Fibroblast of skin of right biceps (primary cell): ENCODE data around the gene ZNF226.
A peak's percentile ranks its signal among the peaks of the same experiment; 100 is the strongest.
"Not testable (repeated sequence)": the region's sequence is repeated elsewhere in the genome, so short reads cannot be mapped to it uniquely, and the experiment has no call there.

Experiments
- DNase-seq: peaks from one replicate; pipeline ENCODE4 v3.0.0-alpha.2; 2013

Gene ZNF226

GRCh38 chr19:44164673-44165512, at the start of gene ZNF226:
ZNF226 (plus strand) TSS chr19:44165100; CDS start chr19:44170081, 4,981 bp downstream.
- peak; percentile 99 for DNase-seq

DNA sequence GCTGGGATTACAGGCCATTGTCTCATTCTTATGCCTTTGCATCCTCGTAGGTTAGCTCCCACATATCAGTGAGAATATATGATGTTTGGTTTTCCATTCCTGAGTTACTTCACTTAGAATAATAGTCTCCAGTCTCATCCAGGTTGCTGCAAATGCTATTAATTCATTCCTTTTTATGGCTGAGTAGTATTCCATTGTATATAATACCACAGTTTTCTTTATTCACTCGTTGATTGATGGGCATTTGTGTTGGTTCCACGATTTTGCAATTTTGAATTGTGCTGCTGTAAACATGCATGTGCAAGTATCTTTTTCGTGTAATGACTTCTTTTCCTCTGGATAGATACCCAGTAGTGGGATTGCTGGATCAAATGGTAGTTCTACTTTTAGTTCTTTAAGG, 43.7 kb upstream of the ZNF226 start:
- DNase-seq: not testable (repeated sequence)

DNA sequence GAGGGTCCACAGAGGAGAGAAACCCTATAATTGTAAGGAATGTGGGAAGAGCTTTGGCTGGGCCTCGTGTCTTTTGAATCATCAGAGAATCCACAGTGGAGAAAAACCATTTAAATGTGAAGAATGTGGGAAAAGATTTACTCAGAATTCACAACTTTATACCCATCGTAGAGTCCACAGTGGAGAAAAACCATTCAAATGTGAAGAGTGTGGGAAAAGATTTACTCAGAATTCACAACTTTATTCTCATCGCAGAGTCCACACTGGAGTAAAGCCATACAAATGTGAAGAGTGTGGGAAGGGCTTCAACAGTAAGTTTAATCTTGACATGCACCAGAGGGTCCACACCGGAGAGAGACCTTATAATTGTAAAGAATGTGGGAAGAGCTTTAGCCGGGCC, 32.9 kb upstream of the ZNF226 start:
- no peak for DNase-seq

GRCh38 chr19:44141191-44142058, 23.5 kb upstream of the ZNF226 start, which contains the start of gene ZNF234:
ZNF234 (plus strand) TSS chr19:44141554; CDS start chr19:44144633, 3,079 bp downstream.
- peak; percentile 83 for DNase-seq

GRCh38 chr19:44142059-44142433, 22.9 kb upstream of the ZNF226 start:
- peak; percentile 28 for DNase-seq

DNA sequence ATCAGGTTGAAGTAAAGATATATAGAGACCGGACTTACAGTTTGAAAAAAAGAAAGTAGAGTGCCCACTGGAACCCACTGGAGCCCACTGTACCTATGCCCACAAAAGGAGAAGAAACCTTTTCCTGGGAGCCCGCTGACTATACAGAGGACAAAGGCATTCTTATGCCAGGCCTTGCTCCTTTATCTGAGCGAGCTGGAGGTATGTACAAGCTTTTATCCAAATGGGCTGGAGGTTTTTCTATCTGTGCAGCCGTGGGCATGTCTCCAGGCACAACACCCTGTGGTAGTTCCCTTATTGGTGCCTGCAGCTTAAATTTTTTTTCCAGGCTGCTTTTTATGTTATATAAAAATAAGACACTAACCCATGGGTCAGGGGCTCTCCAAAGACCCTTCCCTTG, 15.1 kb upstream of the ZNF226 start:
- DNase-seq: no peak

- DNase-seq: no peak
Measured at GRCh38 chr19:44151491-44151890, 13.4 kb upstream of the ZNF226 start.

- DNase-seq: no peak
Measured at GRCh38 chr19:44156475-44156874, 8.4 kb upstream of the ZNF226 start.

DNA sequence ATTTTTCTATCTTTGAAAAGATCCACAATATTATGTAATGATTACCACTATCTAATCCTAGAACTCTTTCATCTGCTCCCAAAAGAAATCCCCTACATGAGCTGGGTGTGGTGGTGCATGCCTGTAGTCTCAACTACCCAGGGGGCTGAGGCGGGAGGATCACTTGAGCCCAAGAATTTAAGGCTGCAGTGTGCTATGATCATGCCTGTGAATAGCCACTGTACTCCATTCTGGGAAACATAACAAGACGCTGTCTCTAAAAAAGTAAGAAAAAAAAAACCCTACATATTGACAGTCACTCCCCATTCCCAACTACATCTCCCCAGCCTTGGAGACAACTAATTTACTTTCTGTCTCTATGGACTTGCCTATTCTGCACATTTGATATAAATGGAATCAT, 1.1 kb upstream of the ZNF226 start:
- DNase-seq: no peak

DNA sequence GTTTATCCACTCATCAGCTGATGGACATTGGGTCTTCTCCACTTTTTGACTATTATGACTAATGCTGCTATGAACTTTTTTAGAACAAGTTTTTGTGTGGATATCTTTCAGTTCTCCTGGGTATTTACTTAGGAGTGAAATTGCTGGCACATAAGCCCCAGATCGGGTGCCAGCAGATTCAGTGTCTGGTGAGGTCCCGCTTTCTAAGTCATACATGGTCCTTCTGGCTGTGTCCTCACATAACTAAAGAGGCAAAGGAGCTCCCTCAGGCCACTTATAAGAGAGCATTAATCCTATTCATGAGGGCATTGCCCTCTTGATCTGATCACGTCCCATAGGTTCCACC, 600 bp upstream of the ZNF226 start:
- no peak for DNase-seq

DNA sequence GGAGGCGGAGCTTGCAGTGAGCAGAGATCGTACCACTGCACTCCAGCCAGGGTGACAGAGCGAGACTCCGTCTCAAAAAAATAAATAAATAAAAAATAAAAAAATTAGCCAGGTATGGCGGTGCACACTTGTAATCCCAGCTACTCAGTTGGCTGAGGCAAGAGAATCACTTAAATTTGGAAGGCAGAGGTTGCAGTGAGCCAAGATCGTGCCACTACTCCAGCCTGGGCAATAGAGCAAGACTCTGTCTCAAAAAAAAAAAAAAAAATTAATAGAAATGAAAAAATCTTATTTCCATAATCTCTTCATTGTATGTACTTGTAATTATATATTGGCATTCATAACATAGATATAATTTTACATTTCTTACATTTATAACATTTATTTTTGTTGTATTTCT, 5.8 kb downstream of the ZNF226 start:
- not testable (repeated sequence) for DNase-seq

- peak; percentile 10 for DNase-seq
Measured at GRCh38 chr19:44176590-44176989, 11.7 kb downstream of the ZNF226 start.

- DNase-seq: no peak
Measured at GRCh38 chr19:44180968-44181367, 16.1 kb downstream of the ZNF226 start.

GRCh38 chr19:44182145-44182544, 17.2 kb downstream of the ZNF226 start:
- DNase-seq: no peak

GRCh38 chr19:44190020-44190419, 25.1 kb downstream of the ZNF226 start:
- DNase-seq: no peak

- no peak for DNase-seq
Measured at GRCh38 chr19:44192127-44192526, 27.2 kb downstream of the ZNF226 start.

DNA sequence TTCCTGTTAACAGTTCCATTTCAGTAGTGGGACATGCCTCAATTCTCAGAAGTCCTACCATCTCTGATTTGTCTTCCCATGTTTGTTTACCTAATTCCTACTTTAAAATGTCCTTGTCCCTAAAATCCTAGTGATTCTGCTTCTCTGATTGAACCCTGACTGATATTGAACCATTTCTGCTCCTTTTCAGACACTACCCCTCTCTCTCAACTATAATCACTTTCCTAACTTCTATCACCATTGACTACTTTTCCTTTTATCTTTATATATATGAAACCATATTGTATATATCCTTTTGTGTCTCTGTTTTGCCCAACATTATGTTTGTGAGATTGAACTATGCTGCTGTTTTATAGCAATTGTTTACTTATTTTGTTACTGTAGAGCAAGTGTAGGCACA, 31.9 kb downstream of the ZNF226 start:
- DNase-seq: no peak

DNA sequence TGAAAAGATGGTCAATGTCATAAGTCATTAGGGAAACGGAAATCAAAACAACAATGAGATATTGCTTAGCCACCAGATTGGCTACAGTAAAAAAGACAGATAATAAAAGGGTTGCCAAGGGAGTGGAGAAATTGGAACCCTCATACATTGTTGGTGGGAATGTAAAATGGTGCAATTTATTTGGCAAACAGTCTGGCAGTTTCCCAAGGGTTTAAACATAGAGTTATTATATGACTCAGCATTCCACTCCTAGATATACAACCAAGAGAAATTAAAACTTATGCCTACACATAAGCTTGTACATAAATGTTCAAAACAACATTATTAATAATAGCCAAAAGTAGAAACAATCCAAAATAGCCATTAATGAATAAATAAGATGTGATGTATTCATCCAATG, 37.6 kb downstream of the ZNF226 start:
- peak; percentile 7 for DNase-seq

DNA sequence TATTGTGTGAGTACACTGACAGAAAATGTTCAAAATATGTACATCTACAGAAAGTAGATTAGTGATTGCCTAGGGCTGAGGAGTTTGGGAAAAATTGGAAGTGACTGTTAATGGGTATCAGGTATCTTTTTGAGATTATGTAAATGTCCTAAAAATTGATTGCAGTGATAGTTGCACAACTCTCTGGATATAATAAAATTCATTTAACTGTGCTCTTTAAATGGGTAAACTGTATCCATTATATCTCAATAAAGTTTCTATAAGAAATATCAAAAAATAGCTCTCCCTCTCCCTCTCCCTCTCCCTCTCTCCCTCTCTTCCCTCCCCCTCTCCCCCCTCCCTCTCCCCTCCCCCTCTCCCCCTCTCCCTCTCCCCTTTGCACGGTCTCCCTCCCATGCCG, 38.1 kb downstream of the ZNF226 start:
- no peak for DNase-seq

DNA sequence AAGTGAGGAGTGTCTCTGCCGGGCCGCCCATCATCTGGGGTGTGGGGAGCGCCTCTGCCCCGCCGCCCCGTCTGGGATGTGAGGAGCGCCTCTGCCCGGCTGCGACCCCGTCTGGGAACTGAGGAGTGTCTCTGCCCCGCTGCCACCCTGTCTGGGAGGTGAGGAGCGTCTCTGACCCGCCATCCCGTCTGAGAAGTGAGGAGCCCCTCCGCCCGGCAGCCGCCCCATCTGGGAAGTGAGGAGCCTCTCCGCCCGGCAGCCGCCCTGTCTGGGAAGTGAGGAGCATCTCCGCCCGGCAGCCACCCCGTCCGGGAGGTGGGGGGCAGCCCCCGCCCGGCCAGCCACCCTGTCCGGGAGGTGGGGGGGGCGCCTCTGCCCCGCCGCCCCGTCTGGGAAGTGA, 39.0 kb downstream of the ZNF226 start:
- DNase-seq: not testable (repeated sequence)

DNA sequence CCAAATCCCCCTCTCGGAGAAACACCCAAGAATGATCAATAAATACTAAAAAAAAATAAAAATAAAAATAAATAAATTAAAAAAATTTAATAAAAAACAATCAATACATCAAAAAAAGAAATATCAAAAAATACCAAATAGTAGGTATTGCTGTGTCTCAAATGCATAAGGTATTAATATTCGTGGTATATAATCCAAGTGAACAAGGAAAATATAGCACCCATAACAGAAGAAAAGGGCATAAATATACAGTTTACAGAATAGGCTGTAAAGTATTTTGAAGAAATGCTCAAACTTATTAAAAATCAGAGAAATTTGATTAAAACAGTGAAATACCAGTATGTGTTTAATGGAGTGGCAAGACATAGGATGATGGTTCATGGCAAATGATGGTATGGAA, 39.9 kb downstream of the ZNF226 start:
- no peak for DNase-seq

DNA sequence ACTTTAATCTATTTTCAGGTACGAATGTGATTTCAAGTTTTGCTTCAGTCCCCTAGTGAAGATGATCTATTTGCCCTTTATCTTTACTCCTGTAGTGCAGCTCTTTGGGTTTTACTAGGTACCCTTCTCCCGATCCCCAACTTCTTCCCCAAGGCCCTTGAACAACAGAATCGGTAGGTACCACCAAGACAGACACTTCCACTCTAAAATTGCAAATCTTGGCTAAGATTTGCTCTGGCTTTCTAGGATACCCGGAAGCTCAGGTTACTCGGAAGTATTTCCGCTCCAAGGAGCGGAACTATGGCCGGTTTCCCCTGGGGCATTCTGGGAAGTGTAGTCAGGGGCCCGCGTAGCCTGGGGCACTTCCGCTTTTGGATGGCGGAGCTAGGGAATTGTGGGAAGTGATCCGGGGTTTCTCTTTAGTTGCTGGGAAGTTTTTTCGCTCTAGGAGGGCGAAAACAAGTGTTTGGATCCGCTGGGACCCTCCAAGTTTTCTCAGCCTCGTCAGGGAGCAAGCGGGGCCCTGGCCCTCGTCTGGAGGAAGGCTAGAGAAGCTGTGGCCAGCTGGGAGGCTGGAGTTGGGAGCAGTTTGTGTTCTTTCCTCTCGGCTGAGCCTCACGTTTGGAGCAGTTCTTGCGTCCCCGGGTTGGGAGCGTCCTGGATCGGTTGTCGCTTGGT, 42.4 kb downstream of the ZNF226 start:
- DNase-seq: peak; percentile 96

- peak; percentile 97 for DNase-seq
Measured at GRCh38 chr19:44212250-44212865, 47.5 kb downstream of the ZNF226 start, which contains the start of gene ZNF227. ZNF227 (plus strand) TSS chr19:44212532; CDS start chr19:44217793, 5,261 bp downstream.
